Gastrocnemius medialis (tissue), 4 donors: ENCODE measurements around the gene IL20RA.

Experiments
- CTCF ChIP-seq, 5 experiments: fragments of 450-650 bp in 3 of 5; fragments of 200-600 bp in 2 of 5; sonication (generic) in 2 of 5; IDR thresholded peaks in 4 of 5; conservative IDR thresholded peaks in 1 of 5; 1 replicate in 4 of 5; 2 replicates in 1 of 5; pipeline ENCODE4 v1.5.1; 2016 to 2019; ENCODE audit warnings: antibody characterized with exemption in 5 of 5, mild to moderate bottlenecking in 3 of 5, moderate library complexity in 3 of 5
- POLR2A ChIP-seq, 2 donors: fragments of 450-650 bp; IDR thresholded peaks; one replicate each; pipeline ENCODE4 v1.6.1; 2017; ENCODE audit warnings: antibody characterized with exemption in 2 of 2, mild to moderate bottlenecking in 2 of 2, moderate library complexity in 2 of 2

- TF ChIP-seq CTCF (IDR thresholded peaks at IDR 0.05 in 4 of 5, conservative IDR thresholded peaks at IDR 0.05 in 1 of 5): no peak
- no peak for TF ChIP-seq POLR2A (IDR thresholded peaks at IDR 0.05)
Measured at GRCh38 chr6:137081997-137082396, 37.2 kb upstream of the IL20RA start.
